Measurements from ENCODE around the gene MS4A18.
"Not testable (repeated sequence)": the region's sequence is repeated elsewhere in the genome, so short reads cannot be mapped to it uniquely, and the experiment has no call there.

The MS4A18 gene

DNA sequence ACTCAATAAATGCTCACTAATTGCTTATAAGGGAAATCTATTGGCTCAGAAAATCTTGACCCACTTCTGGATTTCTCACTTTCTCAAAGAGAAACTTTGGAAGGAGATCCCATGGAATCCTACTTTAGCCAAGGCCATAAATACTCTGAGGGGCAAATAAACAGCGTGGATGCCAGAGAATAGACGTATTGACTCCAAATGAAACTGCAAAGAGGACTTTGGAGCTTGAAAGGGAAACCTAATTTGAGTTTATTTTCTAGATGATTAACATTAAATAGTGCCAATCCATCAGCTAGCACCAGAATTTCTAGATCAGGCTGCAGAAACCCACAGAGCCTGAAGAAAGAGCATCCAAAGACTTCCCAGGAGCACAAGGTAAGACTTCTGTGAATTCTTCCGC lies at the start of gene MS4A18:
MS4A18 (plus strand) TSS at position 301 of the 400 bp plus-strand sequence.
- no peak for DNase-seq

GRCh38 chr11:60678231-60678630 lies 46.3 kb upstream of the MS4A18 start:
- DNase-seq, result not testable (repeated sequence)

- no peak for DNase-seq
Measured at GRCh38 chr11:60679879-60680278, 44.6 kb upstream of the MS4A18 start.

- no peak for DNase-seq
Measured at GRCh38 chr11:60680455-60681119, 43.9 kb upstream of the MS4A18 start.

DNA sequence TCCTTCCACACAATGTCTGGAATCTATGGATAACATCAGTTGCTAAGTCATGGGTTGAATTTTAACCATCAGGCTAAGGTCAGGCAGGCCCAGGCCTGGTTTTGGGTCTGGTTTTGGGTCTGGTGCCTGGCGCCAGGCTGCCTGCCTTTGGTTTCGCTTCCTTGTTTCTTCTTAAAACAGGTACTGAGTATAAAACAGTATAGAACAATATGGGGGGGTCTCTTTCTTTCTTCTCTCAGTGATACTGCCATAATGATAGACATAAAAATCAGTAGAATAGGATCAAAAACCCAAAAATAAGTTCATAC lies 40.0 kb upstream of the MS4A18 start:
- not testable (repeated sequence) for DNase-seq

DNA sequence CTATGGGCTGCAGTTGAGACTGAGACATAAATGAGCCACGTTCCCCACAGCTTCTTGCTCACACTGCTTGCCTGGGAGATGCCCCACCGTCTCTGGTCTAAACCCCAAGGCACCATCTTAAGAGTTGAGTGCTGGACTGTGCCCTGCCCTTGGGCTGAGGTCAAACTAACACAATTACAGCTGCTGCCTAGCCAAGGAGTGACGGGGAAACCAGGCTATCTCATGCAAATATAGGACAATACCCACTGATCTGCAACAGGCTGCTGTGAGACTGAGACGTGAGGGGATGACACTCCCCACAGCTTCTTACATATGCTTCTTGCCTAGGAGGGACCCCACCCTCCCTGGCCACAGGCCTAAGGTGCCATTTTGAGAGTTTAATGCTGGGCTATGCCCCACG lies 32.9 kb upstream of the MS4A18 start:
- DNase-seq, result no peak

- no peak for DNase-seq
Measured at GRCh38 chr11:60699284-60699691, 25.2 kb upstream of the MS4A18 start, which contains the start of gene MS4A8. MS4A8 (plus strand) TSS chr11:60699612; CDS start chr11:60700861, 1,249 bp downstream.

GRCh38 chr11:60699936-60700335 lies 24.6 kb upstream of the MS4A18 start:
- no peak for DNase-seq

DNA sequence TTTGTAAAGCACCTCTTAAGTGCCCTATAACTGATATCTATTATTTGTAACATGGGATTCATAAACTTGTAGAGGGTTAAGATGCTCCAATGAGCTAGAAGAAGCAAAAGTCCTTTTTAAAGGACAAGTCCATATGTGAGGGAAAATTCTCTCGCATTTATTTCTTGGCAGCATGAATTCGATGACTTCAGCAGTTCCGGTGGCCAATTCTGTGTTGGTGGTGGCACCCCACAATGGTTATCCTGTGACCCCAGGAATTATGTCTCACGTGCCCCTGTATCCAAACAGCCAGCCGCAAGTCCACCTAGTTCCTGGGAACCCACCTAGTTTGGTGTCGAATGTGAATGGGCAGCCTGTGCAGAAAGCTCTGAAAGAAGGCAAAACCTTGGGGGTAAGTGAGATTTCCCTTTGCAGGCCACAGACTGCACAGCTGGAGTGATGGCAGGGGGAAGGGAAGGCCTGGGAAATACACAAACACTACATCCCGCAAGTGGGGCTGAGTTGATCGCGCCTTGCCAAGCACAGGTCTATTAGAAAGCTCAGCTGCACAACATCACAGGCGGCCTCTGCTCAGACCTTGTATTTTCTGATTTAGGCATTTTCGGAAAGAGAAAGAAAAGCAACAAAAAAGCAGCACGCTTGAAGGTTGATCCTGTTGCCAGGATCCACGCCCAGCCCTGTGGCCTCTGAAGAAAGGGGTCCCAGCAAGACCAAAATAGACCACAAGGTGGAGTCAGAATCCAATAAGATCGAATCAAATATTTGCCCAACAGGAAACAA lies 23.6 kb upstream of the MS4A18 start:
- peak; percentile 18 for DNase-seq

DNA sequence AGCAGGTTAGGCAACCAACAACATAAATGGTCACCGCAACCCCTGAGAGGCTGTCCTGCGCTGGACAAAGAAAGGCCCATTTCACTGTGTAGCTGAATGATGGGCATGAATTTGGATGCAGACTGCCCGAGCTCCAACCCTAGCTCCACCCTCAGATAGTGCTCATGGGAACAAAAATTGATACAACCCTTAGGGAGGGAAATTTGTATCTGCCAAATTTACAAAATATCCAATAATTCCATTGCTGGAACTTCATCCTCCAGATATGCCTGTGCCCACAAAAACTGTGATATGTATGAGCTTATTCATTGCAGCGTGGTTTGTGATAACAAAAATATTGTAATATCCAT lies 23.1 kb upstream of the MS4A18 start:
- no peak for DNase-seq

- DNase-seq, result no peak
Measured at GRCh38 chr11:60703374-60703773, 21.1 kb upstream of the MS4A18 start.

DNA sequence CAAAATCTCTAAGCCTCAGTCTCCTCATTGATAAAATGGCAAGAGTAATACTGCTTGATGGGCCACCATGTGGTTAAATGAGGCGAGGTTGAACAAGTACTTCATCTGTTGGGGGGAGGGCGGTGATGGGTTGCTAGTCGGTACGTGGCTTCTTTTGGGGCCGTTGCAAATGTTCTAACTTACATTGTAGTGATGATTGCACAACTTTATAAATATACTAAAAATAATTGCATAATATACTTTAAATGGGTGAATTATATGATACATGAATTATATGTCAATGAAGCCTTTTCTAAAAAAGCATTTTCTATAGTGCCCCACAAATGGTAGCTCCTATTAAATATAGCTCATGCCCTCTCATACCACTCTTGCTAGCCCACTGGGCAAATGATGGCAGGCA lies 18.6 kb upstream of the MS4A18 start:
- DNase-seq, result no peak

GRCh38 chr11:60706931-60707330 lies 17.6 kb upstream of the MS4A18 start:
- no peak for DNase-seq

GRCh38 chr11:60710482-60710881 lies 14.0 kb upstream of the MS4A18 start:
- DNase-seq, result no peak

DNA sequence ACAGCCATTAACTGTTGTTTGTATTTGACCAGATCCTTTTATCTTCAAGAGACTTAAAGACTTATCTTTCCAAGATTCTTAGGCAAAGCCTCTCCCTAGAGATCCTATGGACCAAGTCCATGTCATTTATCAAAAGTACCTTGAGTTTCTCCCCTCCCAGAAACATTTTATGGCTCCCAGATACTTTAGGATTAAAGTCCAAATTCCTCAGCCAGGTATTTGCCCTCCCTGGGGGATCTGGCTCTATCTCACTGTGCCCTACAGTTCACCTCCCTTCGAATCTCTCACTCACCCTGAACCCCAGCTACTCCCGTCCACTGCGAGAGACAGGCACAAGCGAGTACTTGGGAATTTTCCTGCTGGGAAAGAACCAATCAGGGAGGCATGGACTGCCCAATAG lies 13.2 kb upstream of the MS4A18 start:
- DNase-seq, result no peak

- DNase-seq, result not testable (repeated sequence)
Measured at GRCh38 chr11:60713423-60713822, 11.1 kb upstream of the MS4A18 start.

DNA sequence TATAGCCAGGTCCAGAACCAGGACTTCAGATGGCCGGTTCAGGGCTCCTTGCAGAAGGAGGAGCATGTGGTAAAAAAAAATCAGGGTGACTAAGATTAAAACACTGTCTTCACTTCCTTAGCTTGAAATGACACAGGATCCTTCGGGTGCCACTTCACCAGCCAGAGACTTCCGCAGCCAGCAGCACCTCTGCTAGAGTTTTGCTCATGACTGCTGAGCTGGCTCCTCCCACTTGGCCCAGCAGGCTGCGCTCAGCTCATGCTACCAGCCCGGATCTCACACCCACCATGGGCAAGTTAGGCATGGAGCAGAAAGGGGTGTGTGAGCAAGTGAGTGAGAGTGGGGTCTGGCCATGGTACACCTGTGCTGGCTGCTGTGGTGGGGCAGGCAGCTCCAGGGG lies 6.6 kb upstream of the MS4A18 start:
- peak; percentile 63 for DNase-seq

DNA sequence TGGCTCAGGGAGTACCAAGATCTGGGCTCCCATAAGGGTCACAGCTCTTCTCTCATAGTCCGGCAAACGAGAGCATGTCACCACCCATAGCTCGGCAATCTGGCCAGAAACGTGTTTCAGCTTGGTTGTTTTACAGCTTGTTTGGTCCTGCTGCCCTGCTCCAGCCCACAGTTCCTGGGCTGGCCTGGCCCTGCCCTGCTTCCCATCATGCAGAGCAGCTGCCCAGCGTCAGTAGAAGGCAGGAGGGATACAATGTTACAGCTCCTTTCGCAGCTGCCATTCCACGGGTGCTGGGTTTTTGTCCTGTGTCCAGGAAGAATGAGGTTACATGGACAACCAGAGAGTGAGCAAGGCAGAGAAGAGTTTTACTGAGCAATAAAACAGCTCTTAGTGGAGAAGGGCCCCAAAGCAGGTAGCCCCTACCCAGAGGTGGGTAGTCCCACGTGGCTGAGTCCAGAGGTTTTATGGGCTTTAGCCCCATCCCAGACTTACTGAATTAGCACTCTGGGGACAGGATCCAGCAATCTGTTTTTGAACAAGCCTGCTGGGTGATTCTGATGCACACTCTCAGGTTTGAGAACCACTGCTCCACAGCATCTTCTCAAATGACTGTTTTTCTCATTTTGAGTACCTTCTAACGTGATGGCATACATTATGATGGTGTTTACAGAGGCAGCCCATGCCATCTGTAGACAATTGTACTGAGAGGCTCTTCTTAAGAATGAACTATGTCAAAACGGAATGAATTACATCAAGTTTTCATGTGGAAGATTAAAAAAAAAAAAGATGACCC lies 5.8 kb upstream of the MS4A18 start:
- peak; percentile 53 for DNase-seq

DNA sequence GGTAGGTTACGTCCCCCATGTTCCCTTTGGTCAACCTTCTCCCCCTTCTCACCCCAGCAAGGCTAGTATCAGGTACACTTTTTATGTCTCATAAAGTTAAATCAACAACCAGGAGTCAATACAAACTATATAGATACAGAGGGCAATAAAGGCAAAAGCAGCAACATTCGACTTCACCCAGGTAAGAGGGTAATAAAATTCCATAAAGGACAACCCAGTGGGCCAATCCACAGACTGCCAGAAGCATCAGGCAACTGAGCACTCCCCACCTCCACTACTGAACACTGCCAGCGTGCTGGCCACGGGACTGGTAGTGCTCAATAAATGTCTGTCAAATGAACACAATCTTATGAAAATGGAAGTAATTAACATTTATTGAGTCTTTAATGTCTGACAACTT lies 5.1 kb upstream of the MS4A18 start:
- DNase-seq, result no peak

- DNase-seq, result no peak
Measured at GRCh38 chr11:60720460-60720859, 4.1 kb upstream of the MS4A18 start.

DNA sequence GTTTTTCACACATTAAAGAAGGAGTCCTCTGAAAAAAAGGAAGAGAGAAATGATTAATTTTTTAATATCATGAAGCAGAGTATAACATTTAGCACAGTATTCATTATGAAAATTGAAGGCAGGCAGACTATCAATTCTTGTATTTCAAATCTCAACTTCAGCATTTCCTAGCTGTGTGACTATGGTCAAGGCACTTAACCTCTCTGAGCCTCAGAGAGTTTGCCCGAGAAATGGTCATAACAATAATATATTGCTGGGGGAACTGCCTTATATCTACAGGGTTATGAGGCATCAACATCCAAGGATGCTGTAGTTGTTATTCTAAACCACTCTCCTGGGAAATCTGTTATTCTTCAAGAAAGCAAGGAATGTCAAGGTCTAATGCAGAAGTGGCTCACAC lies 1.1 kb downstream of the MS4A18 start:
- no peak for DNase-seq

DNA sequence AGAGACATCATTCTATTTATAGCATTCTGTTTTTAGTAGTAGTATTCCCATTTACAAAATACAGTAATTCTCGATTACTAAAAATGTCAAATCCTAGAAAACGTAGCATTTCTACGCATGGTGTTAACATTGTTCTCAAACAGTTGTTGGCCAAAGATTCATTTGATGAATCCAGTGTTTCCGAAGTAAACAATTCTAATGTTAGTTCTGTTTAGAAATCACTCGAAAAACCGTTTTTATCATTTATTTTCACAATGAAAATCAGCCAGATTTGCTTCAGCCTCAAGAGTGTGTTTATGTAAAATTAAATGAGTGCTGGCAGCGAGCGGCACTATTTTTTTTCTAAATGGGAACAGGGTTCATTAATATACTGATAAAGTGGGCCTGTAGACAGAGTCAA lies 7.1 kb downstream of the MS4A18 start:
- no peak for DNase-seq

GRCh38 chr11:60734279-60734678 lies 9.8 kb downstream of the MS4A18 start:
- no peak for DNase-seq

- DNase-seq, result no peak
Measured at GRCh38 chr11:60739114-60739513, 14.6 kb downstream of the MS4A18 start.
